Esophagus muscularis mucosa (tissue), 4 donors: Measurements from ENCODE around the gene INCA1.

Source experiments
- EP300 ChIP-seq: sonication (generic); formaldehyde crosslinking; IDR thresholded peaks from one replicate; pipeline ENCODE4 v1.6.1; 2017; ENCODE audit warnings: antibody characterized with exemption
- POLR2A ChIP-seq: fragments of 450-650 bp; IDR thresholded peaks from one replicate; pipeline ENCODE4 v1.6.1; 2017; ENCODE audit warnings: antibody characterized with exemption, moderate library complexity, mild to moderate bottlenecking, low read depth
- TF ChIP-seq, protein P1 (sequence below), 3 experiments: fragments of 200-600 bp in 2 of 3; fragments of 450-650 bp in 1 of 3; sonication (generic) in 2 of 3; IDR thresholded peaks; one replicate each; pipeline ENCODE4 v1.5.1; 2017 to 2019; ENCODE audit warnings: antibody characterized with exemption in 3 of 3, mild to moderate bottlenecking in 2 of 3, moderate library complexity in 1 of 3

DNA sequence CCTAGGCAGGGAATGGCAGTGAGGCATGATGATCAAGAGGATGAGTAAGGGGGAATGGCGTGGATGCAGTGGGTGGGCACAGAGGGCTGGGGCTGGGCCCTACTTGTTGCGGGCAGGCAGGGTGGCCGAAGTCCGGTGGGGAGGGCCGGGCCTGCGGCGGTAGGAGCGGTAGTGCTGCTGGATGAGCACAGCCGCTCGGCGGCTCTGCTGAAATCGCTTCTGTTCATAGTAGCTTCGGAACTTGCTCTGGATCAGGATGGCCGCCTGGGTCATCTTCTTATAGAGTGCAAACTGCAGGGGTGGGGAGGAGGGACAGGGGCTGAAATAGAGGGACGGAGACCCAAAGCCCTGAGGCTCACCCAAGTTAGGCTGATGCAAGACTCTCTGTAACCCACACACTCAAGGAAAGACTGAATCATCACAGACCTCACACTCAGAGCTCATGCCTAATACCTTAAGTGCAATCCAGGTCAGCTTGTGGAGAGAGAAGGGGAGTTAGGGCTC is 28.2 kb downstream of the INCA1 start:
- TF ChIP-seq POLR2A (no peak), EP300 (no peak)
- TF ChIP-seq, protein P1, sequence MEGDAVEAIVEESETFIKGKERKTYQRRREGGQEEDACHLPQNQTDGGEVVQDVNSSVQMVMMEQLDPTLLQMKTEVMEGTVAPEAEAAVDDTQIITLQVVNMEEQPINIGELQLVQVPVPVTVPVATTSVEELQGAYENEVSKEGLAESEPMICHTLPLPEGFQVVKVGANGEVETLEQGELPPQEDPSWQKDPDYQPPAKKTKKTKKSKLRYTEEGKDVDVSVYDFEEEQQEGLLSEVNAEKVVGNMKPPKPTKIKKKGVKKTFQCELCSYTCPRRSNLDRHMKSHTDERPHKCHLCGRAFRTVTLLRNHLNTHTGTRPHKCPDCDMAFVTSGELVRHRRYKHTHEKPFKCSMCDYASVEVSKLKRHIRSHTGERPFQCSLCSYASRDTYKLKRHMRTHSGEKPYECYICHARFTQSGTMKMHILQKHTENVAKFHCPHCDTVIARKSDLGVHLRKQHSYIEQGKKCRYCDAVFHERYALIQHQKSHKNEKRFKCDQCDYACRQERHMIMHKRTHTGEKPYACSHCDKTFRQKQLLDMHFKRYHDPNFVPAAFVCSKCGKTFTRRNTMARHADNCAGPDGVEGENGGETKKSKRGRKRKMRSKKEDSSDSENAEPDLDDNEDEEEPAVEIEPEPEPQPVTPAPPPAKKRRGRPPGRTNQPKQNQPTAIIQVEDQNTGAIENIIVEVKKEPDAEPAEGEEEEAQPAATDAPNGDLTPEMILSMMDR (IDR thresholded peaks at IDR 0.05): no peak
